ENCODE measurements around the gene AKAP17A.
"Not testable (repeated sequence)": the region's sequence is repeated elsewhere in the genome, so short reads cannot be mapped to it uniquely, and the experiment has no call there.

AKAP17A gene, protein sequence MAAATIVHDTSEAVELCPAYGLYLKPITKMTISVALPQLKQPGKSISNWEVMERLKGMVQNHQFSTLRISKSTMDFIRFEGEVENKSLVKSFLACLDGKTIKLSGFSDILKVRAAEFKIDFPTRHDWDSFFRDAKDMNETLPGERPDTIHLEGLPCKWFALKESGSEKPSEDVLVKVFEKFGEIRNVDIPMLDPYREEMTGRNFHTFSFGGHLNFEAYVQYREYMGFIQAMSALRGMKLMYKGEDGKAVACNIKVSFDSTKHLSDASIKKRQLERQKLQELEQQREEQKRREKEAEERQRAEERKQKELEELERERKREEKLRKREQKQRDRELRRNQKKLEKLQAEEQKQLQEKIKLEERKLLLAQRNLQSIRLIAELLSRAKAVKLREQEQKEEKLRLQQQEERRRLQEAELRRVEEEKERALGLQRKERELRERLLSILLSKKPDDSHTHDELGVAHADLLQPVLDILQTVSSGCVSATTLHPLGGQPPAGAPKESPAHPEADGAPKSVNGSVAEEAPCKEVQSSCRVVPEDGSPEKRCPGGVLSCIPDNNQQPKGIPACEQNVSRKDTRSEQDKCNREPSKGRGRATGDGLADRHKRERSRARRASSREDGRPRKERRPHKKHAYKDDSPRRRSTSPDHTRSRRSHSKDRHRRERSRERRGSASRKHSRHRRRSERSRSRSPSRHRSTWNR
- total RNA-seq: 111 to 208 reads per million in 2 experiments

DNA sequence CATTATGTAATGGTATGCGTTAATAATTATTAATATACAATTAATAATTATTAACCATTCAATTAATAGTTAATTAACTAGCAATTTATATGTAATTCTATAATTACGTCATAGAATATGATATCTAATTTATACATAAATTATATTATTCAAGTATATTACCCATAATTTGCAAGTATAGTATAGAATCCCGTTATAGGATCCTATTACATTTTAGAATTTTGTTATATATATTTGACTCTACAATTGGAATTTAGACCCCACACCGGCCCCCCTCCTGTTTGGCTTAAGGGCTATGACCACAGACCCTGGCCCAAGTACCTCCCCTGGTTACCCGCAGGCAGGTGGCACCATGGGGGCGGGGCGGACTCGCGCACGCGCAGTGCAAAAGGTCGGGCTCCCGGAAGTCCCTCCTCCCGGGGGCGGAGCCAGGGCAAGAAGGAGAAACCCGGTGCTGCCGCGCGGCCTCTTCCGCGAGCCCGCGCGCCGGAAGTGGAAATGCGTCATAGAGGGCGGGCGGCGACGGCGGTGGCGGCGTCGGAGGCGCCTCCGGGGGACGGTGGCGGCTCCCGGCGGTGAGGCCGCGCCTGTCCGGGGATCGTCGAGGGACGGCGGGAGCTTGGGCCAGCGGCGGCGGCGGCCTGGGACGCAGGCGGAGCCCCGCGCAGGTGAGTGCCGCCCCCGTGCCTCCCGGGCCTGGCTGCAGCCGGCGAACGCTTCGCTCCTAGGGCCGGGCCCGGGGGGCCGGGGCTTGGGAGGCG, at the start of gene AKAP17A:
TSS of gene AKAP17A (plus strand) at position 503 of the 761 bp plus-strand sequence. CDS start 1,859 bp downstream, outside the sequence.
- peak; percentile 94 for DNase-seq (ENCODE audit: low read depth)

DNA sequence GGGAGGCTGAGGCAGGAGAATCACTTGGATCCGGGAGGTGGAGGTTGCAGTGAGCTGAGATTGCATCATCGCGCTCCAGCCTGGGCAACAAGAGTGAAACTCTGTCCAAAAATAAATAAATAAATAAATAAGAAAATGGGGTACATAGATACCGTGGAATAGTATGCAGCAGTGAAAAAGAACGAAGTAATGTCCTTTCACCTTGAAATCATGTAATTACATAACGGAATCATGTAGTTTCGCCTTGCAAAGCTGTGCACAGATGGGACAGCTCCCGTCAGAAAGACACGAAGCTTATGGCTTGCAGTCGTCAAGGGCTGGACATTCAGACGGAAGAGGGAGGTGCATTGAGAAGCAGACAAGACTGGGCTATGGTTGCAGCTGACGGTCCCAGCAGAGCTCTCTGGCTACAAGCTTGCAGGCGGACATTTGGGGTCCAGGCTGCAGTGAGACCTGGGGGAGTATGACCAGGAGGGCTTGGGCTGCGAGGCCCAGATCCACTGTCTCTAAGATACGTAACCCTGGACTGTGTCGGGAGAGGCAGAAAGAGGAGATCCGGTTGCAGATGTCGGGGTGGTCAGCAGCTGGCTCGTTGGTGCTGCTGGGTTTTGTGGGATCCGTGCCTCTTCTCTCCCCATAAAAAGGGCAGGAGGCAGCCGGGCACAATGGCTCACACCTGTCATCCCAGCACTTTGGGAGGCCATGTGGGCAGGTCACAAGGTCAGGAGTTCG, 48.2 kb upstream of the AKAP17A start:
- no peak for DNase-seq (ENCODE audit: low read depth)

DNA sequence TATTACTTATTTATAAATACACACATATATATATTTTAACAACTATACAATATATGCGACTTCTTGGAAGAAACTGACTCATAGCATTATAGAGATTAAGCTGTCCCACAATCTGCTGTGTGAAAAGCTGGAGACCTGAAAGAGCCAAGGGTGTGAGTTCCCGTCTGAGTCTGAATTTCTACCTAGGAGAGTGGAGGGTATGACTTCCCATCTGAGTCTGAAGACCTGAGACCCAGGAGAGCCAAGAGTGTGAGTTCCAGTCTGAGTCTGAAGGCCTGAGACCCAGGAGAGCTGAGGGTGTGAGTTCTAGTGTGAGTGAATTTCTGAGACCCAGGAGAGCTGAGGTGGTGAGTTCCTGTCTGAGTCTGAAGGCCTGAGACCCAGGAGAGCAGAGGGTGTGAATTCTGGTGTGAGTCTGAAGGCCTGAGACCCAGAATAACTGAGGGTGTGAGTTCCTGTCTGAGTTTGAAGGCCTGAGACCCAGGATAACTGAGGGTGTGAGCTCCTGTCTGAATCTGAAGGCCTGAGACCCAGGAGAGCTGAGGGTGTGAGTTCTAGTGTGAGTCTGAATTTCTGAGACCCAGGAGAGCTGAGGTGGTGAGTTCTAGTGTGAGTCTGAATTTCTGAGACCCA, 45.5 kb upstream of the AKAP17A start:
- no peak for DNase-seq (ENCODE audit: low read depth)

DNA sequence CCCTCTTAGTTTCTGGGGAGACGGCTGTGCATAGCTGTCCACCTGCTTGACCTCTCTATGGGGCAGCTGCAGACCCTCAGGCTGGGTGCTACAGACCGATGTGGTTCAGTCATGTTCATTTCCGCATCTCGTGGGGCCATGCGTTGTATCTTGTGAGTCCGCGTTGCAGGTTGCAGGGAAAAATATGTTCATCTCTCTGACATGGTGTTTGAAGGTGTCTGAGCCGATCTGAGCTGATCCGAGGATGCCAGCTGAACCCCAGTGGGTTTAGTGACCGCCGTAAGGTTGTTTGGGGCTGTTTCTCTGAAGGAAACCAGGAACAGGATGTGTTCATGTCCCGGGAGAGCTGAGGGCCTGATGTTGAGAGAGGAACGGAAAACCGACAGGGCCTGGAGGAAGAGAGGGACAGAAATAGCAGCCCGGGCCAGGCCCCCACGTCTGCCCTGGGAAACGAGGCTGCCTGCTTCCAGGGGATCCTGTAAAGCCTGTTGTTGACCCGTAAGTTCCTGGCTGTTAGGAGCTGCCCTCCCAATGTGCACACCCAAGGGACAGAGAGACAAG, 44.6 kb upstream of the AKAP17A start:
- DNase-seq (ENCODE audit: low read depth): no peak

DNA sequence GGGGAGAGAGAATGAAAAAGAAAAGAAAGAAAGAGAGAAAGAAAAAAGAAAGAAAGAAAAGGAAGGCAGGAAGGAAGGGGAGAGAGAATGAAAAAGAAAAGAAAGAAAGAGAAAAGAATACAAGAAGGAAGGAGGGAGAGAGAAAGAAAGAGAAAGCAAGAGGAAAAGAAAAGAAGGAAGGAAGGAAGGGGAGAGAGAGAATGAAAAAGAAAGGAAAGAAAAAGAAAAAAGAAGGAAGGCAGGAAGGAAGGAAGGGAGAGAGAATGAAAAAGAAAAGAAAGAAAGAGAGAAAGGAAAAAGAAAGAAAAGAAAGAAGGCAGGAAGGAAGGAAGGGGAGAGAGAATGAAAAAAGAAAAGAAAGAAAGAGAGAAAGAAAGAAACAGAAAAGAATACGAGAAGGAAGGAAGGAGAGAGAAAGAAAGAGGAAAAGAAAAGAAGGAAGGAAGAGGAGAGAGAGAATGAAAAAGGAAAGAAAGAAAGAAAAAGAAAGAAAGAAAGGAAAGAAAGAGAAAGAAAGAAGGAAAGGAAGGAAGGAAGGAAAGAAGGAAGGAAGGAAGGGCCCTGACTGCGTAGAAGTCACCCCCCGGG, 39.4 kb upstream of the AKAP17A start:
- no peak for DNase-seq (ENCODE audit: low read depth)

DNA sequence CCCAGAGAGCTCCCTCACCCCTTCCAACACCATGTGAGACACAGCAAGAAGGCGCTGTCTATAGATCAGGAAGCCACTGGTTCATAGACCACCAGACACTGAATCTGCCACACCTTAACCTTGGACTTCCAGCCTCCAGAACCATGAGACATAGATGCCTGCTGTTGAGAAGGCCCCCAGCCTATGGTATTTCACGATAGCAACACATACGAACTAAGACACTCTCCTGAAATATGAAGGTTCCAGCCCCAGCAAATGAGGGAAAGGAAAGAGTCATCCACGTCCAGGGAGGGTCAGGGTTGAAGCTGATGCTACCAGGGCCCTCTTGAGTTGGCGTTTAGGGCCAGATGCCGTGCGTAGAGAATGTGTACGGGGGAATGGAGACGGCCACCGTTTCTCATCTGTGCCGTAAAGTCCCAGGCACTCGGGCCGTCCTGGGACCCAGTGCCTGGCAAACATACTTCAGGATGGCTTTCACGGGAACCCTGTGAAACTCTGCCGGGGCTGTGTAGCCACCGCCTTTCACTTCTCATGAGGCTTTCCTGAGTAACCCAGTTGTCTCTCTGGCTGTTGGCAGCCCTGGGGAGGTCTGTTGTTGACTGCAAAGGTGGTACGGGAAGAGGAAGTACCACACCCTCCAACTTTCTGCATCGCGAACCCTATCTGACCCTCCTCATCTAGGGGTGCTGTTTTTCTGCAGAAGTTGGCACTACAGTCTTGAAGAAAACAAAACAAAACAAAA, 36.8 kb upstream of the AKAP17A start:
- DNase-seq (ENCODE audit: low read depth): peak; percentile 25

DNA sequence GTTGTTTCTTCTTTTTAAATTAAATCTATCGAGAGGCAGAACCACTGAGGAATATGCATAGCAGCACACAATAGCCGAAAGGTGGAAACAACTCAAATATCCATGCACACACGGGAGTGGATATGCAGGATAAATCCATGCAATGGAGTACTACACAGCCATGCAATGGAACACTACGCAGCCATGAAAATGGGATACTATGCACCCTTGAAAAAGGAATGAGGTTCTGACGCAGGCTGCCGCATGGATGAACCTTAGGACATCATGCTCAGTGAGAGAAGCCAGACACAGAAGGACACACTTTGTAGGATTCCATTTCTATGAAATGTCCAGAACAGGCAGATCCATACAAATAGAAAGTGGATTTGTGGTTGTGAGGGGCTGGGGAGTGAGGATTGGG, 36.0 kb upstream of the AKAP17A start:
- DNase-seq (ENCODE audit: low read depth): no peak

DNA sequence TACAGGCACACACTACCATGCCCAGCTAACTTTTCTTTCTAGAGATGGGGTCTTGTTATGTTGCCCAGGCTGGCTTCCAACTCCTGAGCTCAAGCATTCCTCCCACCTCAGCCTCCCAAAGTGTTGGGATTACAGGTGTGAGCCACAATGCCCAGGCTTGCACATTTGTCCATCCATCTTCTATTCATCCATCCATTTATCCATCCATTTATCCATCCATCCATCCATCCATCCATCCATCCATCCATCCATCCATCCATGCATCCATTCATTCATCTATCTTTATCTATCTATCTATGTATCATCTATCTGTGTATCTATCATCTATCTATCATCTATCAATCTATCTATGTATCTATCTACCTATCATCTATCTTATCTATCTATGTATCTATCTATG, 34.0 kb upstream of the AKAP17A start:
- not testable (repeated sequence) for DNase-seq (ENCODE audit: low read depth)

DNA sequence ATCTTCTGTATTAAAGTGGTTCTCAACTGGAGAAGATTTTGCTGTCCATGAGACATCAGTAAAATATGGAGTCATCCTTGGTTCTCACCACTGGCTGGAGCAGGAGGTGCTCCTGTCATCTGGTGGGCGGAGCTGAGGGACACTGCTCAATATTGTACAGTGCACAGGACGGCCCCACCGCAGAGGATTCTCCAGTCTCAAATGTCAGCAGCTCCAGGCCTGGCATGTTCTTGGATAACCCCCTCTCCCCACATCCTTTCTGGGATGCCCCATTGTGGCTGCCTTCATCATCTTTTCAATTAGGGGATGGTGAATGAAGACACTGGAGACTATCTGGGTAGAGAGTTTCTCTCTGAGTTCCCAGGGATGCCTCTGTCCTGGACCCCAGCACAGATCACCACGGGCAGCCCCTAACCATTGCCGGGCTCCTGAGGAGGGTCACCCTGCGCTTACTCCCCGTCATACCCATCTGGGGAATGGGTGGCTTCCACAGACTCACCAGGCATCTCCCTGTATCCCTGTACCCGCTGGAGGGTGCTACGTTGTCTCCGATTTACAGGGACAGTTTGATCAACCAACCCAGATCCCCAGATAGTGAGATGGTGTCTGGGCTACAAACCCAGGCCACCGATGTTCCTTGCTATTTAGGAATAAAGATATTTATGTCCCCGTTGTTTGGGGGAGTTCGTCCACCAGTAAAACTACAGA, 32.5 kb upstream of the AKAP17A start:
- no peak for DNase-seq (ENCODE audit: low read depth)

DNA sequence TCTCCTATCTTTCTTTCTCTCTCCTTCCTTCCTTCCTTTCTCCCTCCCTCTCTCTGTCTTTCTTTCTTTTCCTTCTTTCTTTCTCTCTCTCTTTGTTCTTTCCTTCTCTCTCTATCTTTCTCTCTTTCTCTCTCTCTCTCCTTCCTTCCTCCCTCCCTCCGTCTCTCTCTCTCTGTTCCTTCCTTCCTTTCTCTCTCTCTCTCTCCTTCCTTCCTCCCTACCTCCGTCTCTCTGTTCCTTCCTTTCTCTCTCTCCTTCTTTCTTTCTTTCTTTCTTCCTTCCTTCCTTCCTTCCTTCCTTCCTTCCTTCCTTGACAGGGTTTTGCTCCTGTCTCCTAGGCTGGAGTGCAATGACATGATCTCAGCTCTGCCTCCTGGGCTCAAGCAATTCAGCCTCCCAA, 30.2 kb upstream of the AKAP17A start:
- DNase-seq (ENCODE audit: low read depth): no peak

DNA sequence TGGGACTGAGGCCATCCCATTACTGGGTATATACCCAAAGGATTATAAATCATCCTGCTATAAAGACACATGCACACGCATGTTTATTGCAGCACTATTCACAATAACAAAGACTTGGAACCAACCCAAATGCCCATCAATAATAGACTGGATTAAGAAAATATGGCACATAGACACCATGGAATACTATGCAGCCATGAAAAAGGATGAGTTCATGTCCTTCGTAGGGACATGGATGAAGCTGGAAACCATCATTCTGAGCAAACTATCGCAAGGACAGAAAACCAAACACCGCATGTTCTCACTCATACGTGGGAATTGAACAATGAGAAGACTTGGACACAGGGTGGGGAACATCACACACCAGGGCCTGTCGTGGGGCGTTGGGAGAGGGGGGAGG, 27.3 kb upstream of the AKAP17A start:
- DNase-seq (ENCODE audit: low read depth): not testable (repeated sequence)

DNA sequence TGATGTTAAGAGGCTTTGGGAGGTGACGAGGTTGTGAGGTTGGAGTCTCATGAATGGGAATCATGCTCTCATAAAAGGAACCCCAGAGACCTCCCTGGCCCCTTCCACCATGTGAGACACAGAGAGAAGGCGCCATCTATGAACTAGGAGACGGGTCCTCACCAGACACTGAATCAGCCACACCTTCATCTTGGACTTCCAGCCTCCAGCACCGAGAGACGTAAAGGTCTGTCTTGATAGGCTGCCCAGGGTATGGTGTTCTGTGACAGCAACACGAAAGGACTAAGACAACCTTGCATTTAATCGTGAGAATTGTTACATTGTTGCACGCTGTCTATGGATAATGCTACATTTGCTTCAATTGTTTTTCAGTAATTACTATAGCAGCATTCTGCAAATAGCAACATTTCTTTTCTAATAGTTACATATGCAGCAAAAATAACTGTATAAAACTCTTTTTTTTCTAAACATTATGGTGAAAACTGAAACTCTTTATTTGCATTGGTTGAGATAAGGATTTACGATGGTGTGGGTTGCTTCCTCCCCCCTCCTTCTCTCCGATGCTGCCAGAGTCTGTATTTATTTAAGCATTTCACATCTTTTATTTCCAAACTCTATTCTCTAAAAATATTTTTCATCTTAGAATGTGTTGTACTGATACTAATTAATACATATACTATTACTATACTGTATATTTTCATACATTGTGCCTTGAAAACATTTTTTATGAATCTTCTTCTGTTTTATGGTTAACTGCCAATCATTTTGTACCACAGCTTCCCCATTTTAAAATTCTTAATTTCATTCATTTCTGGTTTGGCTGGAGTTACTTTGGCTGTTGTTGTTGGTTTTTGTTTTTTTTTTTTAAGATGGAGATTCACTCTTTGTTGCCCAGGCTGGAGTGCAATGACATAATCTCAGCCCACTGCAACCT, 26.4 kb upstream of the AKAP17A start:
- DNase-seq (ENCODE audit: low read depth): no peak

DNA sequence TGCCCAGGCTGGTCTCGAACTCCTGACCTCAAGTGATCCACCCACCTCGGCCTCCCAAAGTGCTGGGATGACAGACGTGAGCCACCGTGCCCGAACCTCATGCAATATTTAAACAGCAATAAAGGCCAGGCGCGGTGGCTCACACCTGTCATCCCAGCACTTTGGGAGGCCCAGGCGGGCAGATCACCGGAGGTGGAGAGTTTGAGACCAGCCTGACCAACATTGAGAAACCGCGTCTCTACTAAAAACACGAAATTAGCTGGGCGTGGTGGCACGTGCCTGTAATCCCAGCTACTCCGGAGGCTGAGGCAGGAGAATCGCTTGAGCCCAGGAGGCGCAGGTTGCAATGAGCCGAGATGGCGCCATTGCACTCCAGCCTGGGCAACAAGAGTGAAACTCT, 17.2 kb upstream of the AKAP17A start:
- DNase-seq (ENCODE audit: low read depth): not testable (repeated sequence)

DNA sequence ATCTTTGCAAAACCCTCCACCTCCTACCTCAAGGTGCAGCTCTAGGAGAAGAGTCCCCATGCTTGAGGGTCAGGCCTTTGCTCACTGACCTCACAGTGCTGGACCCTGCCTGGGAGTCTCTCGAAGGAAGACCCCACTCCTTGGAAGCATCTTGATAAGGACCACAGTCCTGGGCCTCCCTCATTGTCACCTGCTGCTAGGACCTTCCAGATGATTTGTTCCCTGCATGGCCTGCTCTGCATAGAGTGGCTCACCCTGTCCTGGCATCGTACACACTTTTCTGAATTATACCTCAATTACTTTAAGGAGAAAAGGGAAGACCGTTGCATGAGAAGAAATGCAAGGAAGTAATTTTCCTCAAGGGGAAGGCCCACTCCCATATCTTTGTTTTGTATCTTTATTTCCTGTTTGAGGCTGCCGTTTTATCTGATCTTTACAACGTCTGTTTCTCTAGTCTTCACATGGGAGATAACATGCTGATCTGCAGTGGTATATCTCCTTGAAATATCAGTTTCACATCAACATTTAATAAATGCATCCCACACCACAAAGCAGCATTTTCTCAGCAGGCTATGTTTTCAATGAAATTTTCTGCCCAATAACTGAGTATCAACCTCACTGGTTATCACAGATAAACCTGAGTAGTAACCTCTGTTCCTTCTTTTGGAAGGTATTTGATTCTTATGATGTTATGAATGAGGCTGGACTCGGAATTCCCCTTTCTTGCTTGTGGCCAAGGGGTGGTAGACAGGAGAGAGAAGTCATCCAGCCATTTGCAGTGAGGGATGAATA, 15.0 kb upstream of the AKAP17A start:
- no peak for DNase-seq (ENCODE audit: low read depth)

DNA sequence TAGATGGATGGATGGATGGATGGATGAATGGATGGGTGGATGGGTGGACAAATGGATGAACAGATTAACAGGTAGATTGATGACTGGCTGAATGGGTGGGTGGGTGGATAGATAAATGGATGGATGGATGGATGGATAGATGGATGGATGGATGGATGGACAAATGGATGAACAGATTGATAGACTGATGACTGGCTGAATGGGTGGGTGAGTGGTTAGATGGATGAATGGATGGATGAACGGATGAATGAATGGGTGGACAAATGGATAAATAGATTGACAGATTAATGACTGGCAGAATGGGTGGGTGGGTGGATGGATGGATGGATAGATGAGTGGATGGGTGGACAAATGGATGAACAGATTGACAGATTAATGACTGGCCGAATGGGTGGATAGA, 13.6 kb upstream of the AKAP17A start:
- DNase-seq (ENCODE audit: low read depth): no peak

DNA sequence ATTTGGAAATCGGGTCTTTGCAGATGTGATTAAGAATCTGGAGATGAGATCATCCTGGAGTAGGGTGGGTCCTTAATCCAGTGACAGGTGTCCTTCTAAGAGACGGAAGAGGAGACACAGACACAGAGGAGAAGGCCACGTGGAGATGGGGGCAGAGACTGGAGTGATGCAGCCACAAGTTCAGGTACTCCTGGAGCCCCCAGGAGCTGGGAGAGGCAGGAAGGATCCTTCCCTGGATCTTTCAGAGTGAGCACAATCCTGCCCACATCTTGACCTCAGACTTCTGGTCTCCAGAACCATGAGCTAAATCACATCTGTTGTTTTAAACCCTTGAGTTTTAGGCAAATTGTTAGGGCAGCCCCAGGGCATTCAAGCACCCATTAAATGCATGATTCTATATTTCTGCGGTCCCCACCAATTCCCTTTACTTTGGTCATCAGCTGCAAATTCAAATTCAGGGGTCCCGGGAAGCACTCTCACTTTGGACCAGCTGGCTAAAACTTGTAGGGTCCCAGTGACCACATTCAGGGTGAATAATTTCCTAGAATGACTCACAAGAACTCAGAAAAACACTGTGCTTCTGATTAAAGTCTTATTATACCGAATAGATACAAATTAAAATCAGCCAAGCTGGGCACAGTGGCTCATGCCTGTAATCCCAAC, 12.8 kb upstream of the AKAP17A start:
- no peak for DNase-seq (ENCODE audit: low read depth)

DNA sequence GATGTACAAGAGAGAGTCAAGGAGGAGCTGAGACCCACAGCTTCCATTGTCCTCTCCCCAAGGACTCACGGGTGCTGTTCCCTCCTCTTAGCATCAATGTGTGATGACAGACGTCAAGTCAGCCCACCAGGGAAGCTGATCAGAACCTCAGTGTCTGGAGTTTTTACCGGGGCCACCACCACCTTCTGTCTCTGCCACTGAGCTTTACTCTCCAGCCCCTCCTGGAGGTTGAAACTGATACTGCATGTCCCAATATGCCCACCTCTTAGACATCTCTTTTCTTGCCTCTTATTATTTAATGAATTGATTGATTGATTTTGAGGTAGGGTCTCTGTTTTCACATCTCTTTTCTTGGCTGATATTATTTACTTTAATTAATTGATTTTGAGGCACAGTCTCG, 10.3 kb upstream of the AKAP17A start:
- DNase-seq (ENCODE audit: low read depth): peak; percentile 56

Measured in T follicular helper cell (primary cell).